T-helper 1 cell (primary cell): ENCODE measurements around the gene AASDH.

ENCODE experiments used
- DNase-seq, 5 donors: peaks; one replicate each; pipeline ENCODE4 v3.0.0-alpha.2; 2012 to 2020

The AASDH gene

GRCh38 chr4:56315543-56315942, 71.7 kb downstream of the AASDH start:
- no peak for DNase-seq

DNA sequence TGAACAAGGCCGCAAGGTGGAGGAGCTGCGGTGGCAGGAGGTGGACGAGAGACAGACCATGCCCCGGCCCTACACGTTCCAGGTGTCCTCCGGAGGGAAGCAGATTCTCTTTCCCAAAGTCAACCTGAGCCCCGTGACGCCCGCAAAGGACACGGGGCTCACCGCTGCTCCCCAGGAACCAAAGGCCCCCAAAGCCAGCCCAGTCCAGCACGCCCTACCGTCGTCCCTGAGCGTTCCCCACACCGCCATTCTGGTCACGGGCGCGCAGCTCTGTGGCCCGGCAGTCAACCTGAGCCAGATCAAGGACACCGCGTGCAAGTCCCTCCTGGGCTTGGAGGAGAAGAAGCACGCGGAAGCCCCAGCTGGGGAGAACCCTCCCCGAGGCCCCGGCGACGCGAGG, 72.2 kb downstream of the AASDH start:
- DNase-seq = no peak

DNA sequence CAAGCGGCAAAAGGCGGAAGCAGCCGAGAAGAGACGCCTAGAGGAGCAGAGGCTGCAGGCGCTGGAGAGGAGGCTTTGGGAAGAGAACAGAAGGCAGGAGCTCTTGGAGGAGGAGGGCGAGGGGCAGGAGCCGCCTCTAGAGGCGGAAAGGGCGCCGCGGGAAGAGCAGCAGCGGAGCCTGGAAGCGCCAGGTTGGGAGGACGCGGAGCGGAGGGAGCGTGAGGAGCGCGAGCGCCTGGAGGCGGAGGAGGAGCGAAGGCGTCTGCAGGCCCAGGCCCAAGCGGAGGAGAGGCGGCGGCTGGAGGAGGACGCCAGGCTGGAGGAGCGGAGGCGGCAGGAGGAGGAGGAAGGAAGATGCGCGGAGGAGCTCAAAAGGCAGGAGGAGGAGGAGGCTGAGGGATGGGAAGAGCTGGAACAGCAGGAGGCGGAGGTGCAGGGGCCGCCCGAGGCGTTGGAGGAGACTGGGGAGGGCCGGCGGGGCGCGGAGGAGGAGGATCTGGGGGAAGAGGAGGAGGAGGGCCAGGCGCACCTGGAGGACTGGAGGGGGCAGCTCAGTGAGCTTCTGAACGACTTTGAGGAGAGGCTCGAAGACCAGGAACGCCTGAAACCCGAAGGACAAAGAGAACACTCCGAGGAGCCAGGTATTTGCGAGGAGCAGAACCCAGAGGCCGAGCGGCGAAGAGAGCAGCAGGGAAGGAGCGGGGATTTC, 72.9 kb downstream of the AASDH start:
- DNase-seq = no peak

GRCh38 chr4:56313132-56313531, 74.2 kb downstream of the AASDH start:
- no peak for DNase-seq

GRCh38 chr4:56311299-56311975, 75.9 kb downstream of the AASDH start:
- DNase-seq = no peak

GRCh38 chr4:56310401-56311125, 76.7 kb downstream of the AASDH start:
- DNase-seq = no peak

- DNase-seq = no peak
Observed at GRCh38 chr4:56308384-56308783, 78.9 kb downstream of the AASDH start.

GRCh38 chr4:56307423-56307822, 79.9 kb downstream of the AASDH start:
- no peak for DNase-seq

GRCh38 chr4:56305390-56305789, 81.9 kb downstream of the AASDH start:
- DNase-seq = no peak

- DNase-seq = no peak
Observed at GRCh38 chr4:56303921-56304320, 83.4 kb downstream of the AASDH start.

DNA sequence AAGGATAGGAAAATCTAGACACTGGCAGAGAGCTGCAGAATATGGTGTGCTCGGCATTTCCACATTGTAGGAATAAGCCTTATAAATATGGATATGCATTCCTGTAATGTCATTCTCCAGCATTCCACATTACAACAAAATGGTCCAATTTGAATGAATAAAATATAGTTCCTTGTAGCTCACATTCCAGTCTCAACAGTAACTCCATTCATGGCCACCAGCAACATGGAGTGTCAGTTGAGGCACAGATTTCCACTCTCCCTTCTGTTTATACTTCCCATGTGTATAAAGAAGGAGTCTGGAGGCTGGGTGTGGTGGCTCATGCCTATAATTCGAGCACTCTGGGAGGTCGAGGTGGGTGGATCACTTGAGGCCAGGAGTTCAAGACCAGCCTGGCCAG, 84.5 kb downstream of the AASDH start:
- DNase-seq = no peak

GRCh38 chr4:56301997-56302496, 85.2 kb downstream of the AASDH start:
- DNase-seq = no peak

DNA sequence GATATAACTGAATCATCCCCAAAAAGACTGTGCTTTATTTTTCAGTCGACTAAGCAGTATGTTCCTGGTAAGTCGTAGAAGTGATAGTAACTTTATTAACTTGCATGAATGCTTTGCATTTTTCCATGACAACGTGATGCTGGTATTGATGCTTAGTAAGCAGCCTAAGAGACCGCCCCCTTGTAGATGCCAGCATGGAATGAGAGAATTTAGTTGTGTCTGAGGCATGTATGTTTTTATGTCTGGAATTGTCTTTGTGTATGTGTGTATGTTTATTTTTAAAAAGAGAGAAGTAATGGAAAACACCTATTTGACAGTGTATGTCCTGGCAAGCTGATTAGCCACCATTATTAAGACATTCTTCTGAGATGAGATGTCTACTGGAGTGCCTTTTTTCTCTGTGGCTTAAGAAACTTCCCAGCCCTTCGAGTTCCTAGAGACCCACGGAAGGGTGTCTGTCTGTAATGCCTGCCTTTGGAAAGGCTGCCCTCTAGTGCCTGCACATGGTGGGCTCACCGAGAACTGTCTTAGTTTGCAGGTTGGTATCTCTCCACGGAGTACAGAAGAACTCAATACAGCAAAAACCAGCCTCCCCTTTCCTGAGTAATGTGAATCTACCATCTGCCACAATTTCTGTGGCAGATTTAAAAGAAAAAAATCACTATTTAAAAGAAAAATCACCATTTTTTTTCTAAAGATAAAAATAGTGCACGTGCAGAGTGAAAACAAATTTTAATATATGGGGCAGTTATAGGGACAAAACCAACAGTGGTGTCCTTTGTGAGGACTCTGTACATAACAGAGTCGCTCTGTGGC, 85.9 kb downstream of the AASDH start:
- peak in 3 of 5 donors; percentile 14 to 60 (median 35) for DNase-seq

DNA sequence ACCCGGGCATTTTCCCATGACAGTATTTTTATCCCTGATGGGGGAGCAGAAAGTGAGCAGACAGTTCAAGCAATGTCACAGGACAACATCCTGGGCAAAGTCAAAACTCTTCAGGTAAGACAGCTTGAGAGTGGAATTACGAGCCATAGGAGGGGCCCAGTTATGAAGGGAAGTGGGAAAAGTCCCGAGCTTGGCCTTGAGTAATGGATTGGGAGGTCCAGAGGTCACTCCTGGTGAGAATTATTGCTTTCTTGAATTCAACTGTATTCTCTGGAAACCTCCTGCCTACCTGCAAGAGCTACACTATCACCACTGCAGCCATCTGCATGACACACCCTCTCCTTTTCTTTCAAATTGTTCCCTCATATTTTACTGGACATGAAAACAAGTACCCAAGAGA, 89.1 kb downstream of the AASDH start:
- no peak for DNase-seq

DNA sequence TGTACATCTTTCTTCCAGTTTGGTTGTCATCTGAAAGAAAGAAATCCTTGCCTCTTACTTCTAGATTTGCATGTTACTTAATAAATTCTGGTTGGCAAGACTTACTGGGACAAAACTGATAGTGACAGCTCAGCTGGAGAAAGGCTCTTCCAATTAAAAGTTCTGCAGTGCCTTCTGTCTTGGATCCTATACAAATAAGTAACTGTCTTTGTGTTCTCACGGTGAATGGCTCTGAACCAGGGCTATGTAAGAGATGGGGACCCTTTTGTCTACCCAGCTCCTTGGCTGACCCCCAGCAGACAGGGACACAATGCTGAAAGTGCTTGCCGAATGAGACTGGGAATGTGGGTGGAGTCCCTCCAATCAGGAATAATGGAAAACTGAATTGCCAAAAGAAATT, 89.5 kb downstream of the AASDH start:
- DNase-seq = no peak

DNA sequence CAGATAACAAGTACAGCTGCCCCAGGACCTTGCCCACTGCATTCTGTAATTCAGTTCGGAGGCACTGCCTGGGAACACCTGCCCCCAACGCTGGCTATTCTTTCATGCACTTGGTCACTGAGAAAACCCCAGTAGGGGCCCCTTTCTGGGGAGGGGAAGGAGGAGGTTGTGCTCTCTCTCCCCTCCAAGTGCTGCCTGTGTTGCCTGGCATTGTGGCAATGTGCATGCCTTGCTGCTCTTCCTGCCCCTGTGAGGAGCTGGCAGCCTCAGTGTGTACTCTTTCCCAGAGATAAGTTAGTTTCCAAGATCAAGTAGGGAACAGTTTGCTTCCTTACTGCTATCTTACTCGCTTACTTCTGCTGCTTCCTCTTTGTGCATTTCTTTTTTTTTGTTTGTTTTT, 90.8 kb downstream of the AASDH start:
- no peak for DNase-seq

DNA sequence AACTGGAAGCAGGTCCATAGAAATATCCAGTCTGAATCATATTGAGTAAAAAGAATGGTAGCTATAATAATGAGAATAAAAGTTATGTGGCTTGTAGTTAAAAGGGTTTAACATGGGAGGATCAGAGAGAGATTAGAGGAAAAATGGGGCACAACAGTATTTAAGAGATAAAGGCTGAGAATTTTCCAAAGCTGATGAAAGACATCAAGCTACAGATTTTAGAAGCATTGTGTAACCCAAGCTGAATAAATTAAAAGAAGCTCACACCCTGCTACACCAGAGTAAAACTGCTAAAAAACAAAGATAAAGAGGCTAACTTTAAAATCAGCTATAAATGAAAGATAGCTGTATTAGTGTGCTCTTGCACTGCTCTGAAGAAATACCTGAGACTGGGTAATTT, 94.2 kb downstream of the AASDH start:
- no peak for DNase-seq

GRCh38 chr4:56289934-56290333, 97.4 kb downstream of the AASDH start:
- no peak for DNase-seq

DNA sequence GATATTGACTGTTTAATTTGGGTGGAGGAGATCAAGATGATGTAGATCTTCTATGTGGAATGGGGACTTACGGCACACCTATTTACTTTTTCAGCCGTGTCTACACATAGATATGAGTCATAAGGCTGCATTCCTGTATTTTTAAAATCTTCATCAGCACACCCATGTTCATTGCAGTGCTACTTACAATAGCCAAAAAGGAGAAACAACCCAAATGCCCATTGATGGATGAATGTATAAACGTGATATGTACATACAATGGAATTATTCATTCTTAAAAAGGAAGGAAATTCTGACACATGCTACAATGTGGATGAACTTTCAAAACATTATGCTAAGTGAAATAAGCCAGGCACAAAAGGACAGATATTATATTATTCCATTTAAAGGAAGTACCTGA, 98.6 kb downstream of the AASDH start:
- no peak for DNase-seq
